Stimulated activated CD8-positive, alpha-beta memory T cell treated with anti-CD3 and anti-CD28 coated beads, Interleukin-4, amount 100 ng/mL, for 48 hours (primary cell): Measurements from ENCODE around the gene CLCN7.

Experiments
- DNase-seq: peaks from one replicate; pipeline ENCODE4 v3.0.0-alpha.2; 2020

Gene CLCN7

DNA sequence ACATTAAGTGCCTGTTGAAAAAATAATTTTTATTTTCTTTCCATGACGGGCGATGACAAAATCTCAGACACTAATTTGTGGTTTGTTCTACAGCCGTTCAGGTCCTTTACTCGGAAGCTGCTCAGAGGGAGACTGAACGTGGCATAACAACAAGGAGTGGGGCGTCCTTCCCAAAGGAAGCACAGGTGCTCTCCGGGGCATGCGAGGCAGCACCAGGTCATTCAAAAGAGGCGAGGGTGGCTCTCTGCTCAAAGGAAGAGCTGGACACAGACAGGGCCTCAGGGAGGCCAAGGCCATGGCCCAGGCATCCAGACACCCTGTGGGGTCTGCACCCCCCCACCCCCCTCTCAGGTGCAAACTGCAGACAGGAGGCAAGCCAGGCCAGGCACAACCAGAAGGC lies 76.5 kb downstream of the CLCN7 start:
- DNase-seq: no peak

DNA sequence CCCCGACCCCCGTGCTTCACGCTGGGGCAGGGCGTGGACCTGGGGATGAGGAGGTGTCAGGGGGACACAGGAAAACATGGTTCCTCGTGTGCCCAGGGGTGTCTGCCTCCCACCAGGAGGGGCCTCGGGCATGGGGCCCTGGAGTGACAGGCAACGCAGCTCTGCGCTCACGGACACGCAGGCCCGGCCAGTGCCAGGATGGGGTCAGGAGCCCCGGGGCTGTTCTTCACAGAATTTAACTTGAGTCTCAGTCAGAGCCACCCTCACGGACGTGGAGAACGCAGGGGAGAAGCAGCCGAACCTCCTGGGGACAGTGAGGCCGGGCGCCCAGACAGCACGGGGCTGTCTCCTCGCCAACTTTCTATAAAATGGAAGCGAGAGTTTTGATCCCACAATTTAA lies 77.0 kb downstream of the CLCN7 start:
- DNase-seq: no peak

DNA sequence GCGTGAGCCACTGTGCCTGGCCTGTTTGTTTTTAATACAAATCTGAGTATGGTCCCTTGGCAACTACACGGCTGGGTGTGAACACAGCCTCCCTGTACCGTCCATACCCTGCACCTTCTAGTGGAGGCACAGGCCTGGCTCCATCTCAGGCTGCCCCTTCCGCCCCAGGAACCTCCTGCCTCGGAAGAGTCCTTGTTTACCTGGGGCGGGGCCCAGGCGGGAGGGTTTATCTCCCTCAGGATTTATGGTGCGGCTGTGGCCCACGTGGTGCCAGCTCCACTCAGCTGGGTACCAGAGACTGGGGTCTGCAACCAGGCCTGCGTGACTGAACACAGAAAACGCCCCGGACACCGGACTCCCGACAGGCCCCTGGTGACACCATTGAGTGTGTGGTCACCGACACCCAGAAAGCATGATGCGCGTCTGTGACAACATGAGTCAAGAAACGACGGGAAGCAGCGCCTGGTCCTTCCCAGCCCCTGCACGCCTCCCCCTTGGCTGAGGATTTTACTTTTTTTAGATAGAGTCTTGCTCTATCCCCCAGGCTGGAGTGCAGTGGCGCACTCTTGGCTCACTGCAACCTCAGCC lies 79.3 kb downstream of the CLCN7 start:
- no peak for DNase-seq
